ENCODE measurements around the gene TTC24.

- no peak for TF ChIP-seq EZH2 (IDR thresholded peaks at IDR 0.05; ENCODE audit: borderline replicate concordance, control insufficient read depth, low read depth, low read length)
- TF ChIP-seq POLR2A (IDR thresholded peaks at IDR 0.05; ENCODE audit: low read depth, low read length) = no peak
- no peak for TF ChIP-seq KDM1A (IDR thresholded peaks at IDR 0.05; ENCODE audit: borderline replicate concordance)
- no peak for TF ChIP-seq ZZZ3 (IDR thresholded peaks at IDR 0.05; ENCODE audit: control insufficient read depth, insufficient read length, low read depth)
- TF ChIP-seq TCF12 (IDR thresholded peaks at IDR 0.05; ENCODE audit: low read depth, low read length) = no peak
- no peak for TF ChIP-seq RELB (IDR thresholded peaks at IDR 0.05; ENCODE audit: low read depth)
- TF ChIP-seq CTCF (IDR thresholded peaks at IDR 0.05 in 2 of 3, conservative IDR thresholded peaks at IDR 0.05 in 1 of 3; ENCODE audit: control insufficient read depth in 2 of 3, extremely low read depth in 1 of 3, insufficient read depth in 1 of 3, low read depth in 3 of 3, low read length in 3 of 3) = no peak
- TF ChIP-seq BRCA1 (IDR thresholded peaks at IDR 0.05; ENCODE audit: low read depth, low read length) = no peak
Measured at GRCh38 chr1:156596426-156596825, 16.9 kb downstream of the TTC24 start.

Measured in GM12878 (cell line).